GM19240 (cell line): Measurements from ENCODE around the gene ARHGAP19.
"Not testable (repeated sequence)": the region's sequence is repeated elsewhere in the genome, so short reads cannot be mapped to it uniquely, and the experiment has no call there.

Experiments used
- DNase-seq: peaks from one replicate; pipeline ENCODE4 v3.0.0; 2011; ENCODE audit warnings: low spot score; ENCODE audit not compliant: insufficient read length

Gene ARHGAP19

DNA sequence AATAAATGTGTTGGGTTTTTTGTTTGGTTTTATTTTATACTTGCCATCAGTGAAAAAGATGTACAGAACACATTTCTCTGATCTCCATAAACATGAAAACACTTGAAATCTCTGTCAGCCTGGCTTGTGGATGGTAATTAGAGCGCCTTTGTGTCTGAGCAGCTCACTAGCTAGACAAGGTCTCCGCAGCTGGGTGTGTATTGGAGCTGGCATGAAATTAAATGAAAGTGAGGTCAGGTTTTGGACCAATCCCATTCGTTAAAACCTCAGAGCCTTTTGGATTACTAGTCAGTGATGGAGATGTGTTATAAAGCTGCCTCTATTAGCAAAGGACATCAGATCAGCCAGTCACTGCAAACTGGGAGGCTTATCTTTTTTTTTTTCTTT, 29.4 kb upstream of the ARHGAP19 start:
- no peak for DNase-seq

DNA sequence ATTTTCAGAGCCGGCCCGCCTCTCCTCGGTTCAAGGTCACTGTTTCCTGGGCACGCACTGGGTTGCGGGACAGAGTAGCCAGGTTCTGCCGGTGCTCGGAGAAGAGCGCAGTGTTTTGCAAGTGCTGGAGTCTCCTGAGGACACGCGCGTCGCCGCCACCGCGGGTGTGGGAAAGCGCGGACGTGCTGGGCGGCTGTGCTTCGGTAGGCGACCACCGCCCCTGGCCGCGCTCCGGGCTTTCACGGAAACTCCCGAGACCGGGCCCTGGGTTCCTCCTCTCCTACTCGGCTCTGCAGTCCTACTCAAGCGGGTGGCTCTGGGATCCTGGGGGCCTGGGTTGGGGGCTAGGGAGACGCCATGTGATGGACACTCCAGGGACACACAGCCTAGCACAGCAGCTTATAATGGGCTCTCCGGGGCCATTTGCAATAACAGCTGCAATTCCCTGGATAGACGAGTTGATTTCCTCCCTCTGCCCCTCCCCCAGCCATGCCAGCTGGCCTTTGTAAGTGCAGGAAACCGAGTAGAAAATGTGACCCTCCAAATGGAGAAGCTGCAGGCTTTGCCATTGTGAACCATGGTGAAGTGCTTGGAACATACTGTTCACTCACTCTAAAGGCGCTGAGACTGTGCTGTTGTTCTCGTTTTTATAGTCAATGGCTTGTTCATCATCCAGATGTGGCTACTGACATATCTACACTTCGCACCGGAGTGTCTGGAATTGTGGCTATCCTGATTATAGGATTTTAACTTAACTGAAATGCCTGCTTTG, 28.8 kb upstream of the ARHGAP19 start:
- no peak for DNase-seq

DNA sequence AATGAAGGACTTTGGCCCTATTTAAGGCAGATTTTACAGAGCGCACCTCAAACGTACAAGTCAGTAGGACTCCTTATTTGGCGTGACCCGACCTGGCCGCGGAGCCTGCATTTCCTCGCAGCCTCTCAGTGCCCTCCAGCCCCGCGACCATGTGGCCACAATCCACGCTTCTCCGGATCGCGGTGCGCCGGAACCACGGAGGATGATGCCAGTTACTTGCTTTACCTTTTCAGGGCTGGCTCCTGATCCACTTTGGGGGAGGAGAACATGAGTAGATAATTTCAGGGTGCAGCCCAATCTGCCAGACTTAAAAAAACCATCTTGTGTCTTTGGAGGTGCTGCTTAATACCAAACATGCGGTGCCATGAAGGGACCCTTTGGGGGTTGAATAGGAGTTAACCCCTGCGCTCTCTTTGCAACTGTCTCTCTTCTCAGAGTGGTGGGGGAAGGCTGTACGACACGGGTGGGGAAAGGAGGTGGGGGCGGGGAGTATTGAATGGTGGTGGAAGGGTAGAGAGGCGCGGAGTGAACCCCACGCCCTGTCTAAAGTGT, 28.1 kb upstream of the ARHGAP19 start:
- no peak for DNase-seq

DNA sequence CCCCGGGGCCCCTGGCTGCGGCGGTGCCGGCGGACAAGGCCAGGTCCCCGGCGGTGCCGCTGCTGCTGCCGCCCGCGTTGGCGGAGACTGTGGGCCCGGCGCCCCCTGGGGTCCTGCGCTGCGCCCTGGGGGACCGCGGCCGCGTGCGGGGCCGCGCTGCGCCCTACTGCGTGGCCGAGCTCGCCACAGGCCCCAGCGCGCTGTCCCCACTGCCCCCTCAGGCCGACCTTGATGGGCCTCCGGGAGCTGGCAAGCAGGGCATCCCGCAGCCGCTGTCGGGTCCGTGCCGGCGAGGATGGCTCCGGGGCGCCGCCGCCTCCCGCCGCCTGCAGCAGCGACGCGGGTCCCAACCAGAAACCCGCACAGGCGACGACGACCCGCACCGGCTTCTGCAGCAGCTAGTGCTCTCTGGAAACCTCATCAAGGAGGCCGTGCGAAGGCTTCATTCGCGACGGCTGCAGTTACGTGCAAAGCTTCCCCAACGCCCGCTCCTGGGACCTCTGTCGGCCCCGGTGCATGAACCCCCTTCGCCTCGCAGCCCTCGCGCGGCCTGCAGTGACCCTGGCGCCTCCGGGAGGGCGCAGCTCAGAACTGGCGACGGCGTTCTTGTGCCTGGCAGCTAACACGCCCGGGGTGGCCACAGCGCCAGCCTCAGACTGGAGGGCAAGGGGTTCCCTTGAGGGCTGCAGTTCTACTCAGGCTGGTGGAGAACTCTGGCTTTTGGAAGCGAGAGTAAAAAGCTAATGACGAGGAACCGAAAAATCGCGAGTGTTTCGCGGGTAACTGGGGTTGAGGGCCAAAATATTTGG, 27.4 kb upstream of the ARHGAP19 start:
- no peak for DNase-seq

GRCh38 chr10:97318772-97319651, 26.6 kb upstream of the ARHGAP19 start, which contains the start of gene FRAT1:
Gene FRAT1, plus strand, starts transcription at chr10:97319271. Its CDS starts 183 bp downstream, at chr10:97319454.
- no peak for DNase-seq

DNA sequence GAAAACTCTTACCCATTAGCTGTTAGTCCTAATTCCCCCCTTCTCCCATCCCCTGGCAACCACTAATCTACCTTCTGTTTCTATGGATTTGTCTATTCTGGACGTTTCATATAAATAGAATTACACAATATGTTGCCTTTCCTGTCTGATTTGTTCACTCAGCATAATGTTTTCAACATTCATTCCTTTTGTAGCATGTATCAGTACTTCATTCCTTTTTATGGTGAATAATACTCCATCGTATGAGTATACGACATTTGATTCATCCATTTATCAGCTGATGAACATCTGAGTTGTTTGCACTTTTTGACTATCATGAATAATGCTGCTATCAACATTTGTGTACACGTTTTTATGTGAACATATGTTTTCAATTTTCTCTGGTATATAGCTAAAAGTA, 22.2 kb upstream of the ARHGAP19 start:
- no peak for DNase-seq

GRCh38 chr10:97312897-97313296, 20.5 kb upstream of the ARHGAP19 start:
- no peak for DNase-seq

DNA sequence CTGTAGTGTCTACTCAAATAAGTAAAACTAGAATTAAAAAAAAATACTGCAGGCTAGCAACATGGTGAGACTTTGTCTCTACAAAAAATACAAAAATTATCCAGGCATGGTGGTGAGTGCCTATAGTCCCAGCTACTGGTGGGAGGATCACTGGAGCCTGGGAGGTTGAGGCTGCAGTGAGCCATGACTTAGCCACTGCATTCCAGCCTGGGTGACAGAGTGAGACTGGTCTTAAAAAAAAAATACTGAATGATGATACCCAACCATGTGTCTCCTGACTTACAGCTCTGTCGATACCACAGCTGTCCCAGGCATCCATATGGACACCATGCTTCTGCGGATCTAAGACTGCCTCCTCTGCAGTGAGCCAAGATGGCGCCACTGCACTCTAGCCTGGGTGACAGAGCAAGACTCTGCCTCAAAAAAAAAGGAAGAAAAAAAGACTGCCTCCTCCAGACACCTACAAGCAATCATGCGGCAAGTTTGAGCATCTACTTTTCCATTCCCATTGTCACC, 18.7 kb upstream of the ARHGAP19 start:
- no peak for DNase-seq

DNA sequence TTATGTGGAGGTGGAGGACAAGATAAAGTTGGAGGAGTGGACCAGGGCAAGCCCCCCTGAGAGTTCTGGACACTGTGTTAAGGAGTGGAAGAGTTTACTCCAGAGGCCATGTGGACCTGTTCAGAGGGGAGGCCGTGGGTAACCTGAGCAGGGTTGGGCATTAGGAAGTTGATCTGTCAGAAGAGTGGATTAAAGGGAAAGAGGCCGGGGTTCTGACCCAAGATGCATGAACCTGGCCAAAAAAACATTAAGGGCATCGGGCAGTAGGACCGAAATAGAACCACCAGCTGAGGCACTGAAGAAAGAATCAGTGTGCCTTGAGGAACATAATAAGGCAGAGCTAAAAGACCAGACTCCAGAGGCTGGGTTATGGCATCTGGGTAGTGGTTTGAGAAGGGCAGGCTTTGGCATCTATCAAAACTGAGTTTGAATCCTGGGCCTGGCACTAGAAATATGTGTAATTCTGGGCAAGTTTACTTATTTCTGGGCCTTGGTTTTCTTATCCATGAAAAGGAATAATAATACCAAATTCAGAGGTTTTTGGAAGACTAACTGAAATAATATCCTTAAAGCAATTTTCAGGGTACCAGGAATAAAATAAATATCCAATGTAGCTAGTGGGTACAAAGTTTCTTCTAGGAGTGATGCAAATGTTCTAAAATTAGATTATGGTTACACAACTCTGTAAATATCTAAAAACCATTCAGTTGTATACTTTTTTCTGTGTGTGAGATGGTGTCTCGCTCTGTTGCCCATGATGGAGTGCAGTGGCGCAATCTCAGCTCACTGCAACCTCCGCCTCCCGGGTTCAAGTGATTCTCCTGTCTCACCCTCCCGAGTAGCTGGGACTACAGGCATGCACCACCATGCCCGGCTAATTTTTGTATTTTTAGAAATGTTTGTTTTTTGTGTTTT, 15.7 kb upstream of the ARHGAP19 start:
- DNase-seq = no peak

DNA sequence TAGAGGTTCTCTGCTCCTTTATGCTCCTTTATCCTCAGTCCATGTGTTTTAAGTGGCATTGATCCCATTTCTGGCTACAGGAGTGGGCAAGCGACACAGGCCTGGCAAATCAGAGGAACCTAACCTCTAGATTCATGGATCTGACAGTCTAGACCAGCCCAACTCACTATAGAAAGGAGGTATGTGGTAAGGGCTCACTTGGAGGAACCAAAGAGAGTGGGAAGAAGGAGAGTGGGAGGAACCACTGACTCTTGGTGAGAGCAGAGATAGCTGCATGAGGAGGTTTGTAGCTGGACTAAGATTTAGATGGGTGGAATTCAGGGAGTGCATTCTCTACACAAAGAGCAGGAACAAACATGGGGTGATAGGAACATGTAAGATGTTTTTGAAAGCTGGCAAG, 15.0 kb upstream of the ARHGAP19 start:
- DNase-seq = no peak

DNA sequence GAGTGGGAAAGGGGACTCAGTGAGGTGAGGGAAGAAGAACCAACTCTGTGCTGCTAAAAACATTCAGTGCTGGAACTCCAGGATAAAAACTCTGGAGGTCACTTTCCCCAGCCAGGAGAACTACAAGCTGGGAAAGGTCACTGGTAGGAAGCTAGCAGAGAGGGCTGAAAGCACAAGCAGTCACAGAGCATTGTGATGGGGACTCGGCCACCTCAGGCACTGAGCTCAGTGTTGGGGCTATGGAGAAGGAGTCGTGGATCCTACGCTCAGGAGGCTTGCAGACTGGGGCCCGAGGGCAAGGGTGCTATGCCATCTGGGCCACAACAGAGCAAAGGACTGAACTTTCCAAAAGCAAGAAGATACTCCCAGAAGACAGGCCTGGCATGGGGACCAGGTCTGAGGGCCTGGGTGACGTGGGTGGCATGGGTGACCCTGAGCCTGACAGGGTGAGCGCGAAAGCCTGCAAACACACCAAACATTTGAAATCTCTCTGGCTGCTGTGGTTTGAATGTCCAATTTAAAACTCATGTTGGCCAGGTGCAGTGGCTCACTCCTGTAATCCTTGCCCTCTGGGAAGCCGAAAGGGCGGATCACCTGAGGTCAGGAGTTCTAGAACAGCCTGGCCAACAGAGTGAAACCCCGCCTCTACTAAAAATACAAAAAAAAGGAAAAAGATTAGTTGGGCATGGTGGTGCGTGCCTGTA, 9.8 kb upstream of the ARHGAP19 start:
- DNase-seq = no peak

- DNase-seq = no peak
These were observed 8.5 kb upstream of the ARHGAP19 start for GRCh38 chr10:97300980-97301379.

DNA sequence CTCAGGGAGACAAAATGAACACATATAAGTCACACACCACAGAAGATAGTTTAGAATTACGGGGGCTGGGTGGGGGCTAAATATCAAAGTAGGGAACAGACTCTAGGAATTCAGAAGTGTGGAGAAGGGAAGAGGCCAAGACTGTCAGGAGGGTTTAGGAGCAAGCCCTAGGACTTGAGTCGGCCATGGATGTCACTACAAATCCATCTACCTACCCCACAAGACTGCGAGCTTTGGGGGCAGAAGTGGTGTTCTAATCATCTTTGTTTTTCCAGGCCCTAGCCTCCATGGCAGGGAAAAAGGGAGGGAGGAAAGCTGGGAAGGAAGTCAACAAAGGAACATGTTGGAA, 5.8 kb upstream of the ARHGAP19 start:
- no peak for DNase-seq

- DNase-seq = no peak
These were observed 5.3 kb upstream of the ARHGAP19 start for GRCh38 chr10:97297556-97298222.

GRCh38 chr10:97292862-97293198, 393 bp upstream of the ARHGAP19 start:
- DNase-seq = no peak

DNA sequence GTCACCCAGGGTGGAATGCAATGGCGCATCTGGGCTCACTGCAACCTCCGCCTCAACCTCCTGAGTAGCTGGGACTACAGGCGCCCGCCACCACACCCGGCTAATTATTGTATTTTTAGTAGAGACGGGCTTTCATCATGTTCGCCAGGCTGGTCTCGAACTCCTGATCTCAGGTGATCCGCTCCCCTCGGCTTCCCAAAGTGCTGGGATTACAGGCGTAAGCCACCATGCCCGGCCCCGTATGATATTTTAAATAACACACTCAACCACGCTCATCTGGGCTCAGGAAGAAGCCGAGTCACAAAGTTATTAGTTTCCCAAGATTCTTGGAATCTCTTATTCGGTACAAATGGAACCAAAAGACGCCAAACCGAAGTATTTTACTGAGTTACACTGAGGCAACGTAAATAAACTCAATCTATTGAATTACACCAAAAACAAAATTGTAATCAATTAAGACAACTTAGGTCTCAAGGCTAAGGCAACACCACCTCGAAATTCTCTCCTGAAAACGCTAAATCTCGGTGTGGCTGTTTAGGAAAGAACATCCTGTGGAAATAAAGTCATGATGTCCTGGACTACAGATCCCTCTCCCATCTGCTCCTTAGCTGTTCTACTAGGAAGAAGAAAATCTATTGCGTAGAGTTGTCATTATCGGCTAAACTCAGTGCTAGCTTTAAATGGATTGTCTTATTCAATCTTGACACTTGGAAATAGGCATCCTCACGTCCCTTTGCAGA, 910 bp downstream of the ARHGAP19 start:
- DNase-seq = no peak

- not testable (repeated sequence) for DNase-seq
These were observed 1.7 kb downstream of the ARHGAP19 start for GRCh38 chr10:97290576-97291356.

GRCh38 chr10:97290076-97290475, 2.4 kb downstream of the ARHGAP19 start:
- DNase-seq = not testable (repeated sequence)
